Activated CD4-positive, CD25-positive, alpha-beta regulatory T cell treated with anti-CD3 and anti-CD28 coated beads, Interleukin-2, amount 50 U/mL, for 16 hours (primary cell): ENCODE results near the gene KLHDC4.

Experiments
- DNase-seq: peaks from one replicate; pipeline ENCODE4 v3.0.0-alpha.2; 2020; ENCODE audit warnings: low read depth, low spot score

Gene KLHDC4

GRCh38 chr16:87701078-87701460, 64.7 kb downstream of the KLHDC4 start:
- no peak for DNase-seq

GRCh38 chr16:87700406-87701077, 65.2 kb downstream of the KLHDC4 start:
- DNase-seq, result no peak

- DNase-seq, result no peak
Observed at GRCh38 chr16:87698676-87699199, 67.0 kb downstream of the KLHDC4 start.

GRCh38 chr16:87698241-87698640, 67.5 kb downstream of the KLHDC4 start:
- DNase-seq, result no peak

- no peak for DNase-seq
Observed at GRCh38 chr16:87697792-87698191, 68.0 kb downstream of the KLHDC4 start.

GRCh38 chr16:87697256-87697655, 68.5 kb downstream of the KLHDC4 start:
- no peak for DNase-seq

GRCh38 chr16:87696726-87697125, 69.1 kb downstream of the KLHDC4 start:
- DNase-seq, result no peak

- DNase-seq, result no peak
Observed at GRCh38 chr16:87695534-87695933, 70.3 kb downstream of the KLHDC4 start.

- no peak for DNase-seq
Observed at GRCh38 chr16:87694441-87695125, 71.2 kb downstream of the KLHDC4 start.

- no peak for DNase-seq
Observed at GRCh38 chr16:87693827-87694226, 72.0 kb downstream of the KLHDC4 start.

- no peak for DNase-seq
Observed at GRCh38 chr16:87692756-87693155, 73.0 kb downstream of the KLHDC4 start.

- no peak for DNase-seq
Observed at GRCh38 chr16:87692176-87692575, 73.6 kb downstream of the KLHDC4 start.

- no peak for DNase-seq
Observed at GRCh38 chr16:87691686-87692079, 74.1 kb downstream of the KLHDC4 start.

- DNase-seq, result no peak
Observed at GRCh38 chr16:87690911-87691685, 74.7 kb downstream of the KLHDC4 start.

- no peak for DNase-seq
Observed at GRCh38 chr16:87689956-87690465, 75.8 kb downstream of the KLHDC4 start.

GRCh38 chr16:87688876-87689815, 76.6 kb downstream of the KLHDC4 start:
- DNase-seq, result no peak

- no peak for DNase-seq
Observed at GRCh38 chr16:87687998-87688529, 77.7 kb downstream of the KLHDC4 start.

GRCh38 chr16:87687126-87687910, 78.5 kb downstream of the KLHDC4 start:
- no peak for DNase-seq

- DNase-seq, result no peak
Observed at GRCh38 chr16:87686697-87687096, 79.1 kb downstream of the KLHDC4 start.

GRCh38 chr16:87685766-87686165, 80.0 kb downstream of the KLHDC4 start:
- no peak for DNase-seq
